Mammary epithelial cell (primary cell): ENCODE results near the gene AAMDC.

Experiments used
- EZH2 ChIP-seq: IDR thresholded peaks from 2 replicates; pipeline ENCODE4 v1.6.1; 2012; ENCODE audit warnings: low read length, inconsistent platforms, borderline replicate concordance
- TF ChIP-seq, protein P1 (sequence below), 2 donors: IDR thresholded peaks in 1 of 2; conservative IDR thresholded peaks in 1 of 2; 2 replicates each; pipeline ENCODE4 v1.5.1; 2011 to 2012; ENCODE audit warnings: inconsistent platforms in 2 of 2, low read length in 2 of 2, mild to moderate bottlenecking in 2 of 2, control low read depth in 1 of 2, low read depth in 1 of 2; ENCODE audit not compliant: insufficient read depth in 1 of 2; ENCODE audit errors: extremely low read depth in 1 of 2

DNA sequence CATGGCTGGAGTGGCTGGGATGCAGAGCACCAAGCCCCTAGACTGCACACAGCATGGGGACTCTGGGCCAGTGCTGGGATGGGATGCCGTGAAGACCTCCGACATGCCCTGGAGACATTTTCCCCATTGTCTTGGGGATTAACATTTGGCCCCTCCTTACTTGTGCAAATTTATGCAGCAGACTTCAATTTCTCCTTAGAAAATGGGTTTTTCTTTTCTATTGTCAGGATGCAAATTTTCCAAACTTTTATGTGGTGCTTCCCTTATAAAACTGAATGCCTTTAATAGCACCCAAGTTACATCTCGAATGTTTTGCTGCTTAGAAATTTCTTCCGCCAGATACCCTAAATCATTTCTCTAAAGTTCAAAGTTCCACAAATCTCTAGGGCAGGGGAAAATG lies 29.6 kb upstream of the AAMDC start:
- TF ChIP-seq, protein P1, sequence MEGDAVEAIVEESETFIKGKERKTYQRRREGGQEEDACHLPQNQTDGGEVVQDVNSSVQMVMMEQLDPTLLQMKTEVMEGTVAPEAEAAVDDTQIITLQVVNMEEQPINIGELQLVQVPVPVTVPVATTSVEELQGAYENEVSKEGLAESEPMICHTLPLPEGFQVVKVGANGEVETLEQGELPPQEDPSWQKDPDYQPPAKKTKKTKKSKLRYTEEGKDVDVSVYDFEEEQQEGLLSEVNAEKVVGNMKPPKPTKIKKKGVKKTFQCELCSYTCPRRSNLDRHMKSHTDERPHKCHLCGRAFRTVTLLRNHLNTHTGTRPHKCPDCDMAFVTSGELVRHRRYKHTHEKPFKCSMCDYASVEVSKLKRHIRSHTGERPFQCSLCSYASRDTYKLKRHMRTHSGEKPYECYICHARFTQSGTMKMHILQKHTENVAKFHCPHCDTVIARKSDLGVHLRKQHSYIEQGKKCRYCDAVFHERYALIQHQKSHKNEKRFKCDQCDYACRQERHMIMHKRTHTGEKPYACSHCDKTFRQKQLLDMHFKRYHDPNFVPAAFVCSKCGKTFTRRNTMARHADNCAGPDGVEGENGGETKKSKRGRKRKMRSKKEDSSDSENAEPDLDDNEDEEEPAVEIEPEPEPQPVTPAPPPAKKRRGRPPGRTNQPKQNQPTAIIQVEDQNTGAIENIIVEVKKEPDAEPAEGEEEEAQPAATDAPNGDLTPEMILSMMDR (conservative IDR thresholded peaks at IDR 0.05 in 1 of 2, IDR thresholded peaks at IDR 0.05 in 1 of 2; ENCODE audit: extremely low read depth in 1 of 2, insufficient read depth in 1 of 2, low read depth in 1 of 2, low read length in 2 of 2): no peak
- no peak for TF ChIP-seq EZH2
